ENCODE data around the gene CYP39A1. TPM values are rescaled to one million over a fixed set of nuclear protein-coding genes. Genes with fewer than 3 reads are reported as not detected.

Gene CYP39A1, protein sequence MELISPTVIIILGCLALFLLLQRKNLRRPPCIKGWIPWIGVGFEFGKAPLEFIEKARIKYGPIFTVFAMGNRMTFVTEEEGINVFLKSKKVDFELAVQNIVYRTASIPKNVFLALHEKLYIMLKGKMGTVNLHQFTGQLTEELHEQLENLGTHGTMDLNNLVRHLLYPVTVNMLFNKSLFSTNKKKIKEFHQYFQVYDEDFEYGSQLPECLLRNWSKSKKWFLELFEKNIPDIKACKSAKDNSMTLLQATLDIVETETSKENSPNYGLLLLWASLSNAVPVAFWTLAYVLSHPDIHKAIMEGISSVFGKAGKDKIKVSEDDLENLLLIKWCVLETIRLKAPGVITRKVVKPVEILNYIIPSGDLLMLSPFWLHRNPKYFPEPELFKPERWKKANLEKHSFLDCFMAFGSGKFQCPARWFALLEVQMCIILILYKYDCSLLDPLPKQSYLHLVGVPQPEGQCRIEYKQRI
- polyA plus RNA-seq (2013, experiment 1 of 2): 1.5 TPM
- polyA plus RNA-seq (2013, experiment 2 of 2): 1.0 TPM

DNA sequence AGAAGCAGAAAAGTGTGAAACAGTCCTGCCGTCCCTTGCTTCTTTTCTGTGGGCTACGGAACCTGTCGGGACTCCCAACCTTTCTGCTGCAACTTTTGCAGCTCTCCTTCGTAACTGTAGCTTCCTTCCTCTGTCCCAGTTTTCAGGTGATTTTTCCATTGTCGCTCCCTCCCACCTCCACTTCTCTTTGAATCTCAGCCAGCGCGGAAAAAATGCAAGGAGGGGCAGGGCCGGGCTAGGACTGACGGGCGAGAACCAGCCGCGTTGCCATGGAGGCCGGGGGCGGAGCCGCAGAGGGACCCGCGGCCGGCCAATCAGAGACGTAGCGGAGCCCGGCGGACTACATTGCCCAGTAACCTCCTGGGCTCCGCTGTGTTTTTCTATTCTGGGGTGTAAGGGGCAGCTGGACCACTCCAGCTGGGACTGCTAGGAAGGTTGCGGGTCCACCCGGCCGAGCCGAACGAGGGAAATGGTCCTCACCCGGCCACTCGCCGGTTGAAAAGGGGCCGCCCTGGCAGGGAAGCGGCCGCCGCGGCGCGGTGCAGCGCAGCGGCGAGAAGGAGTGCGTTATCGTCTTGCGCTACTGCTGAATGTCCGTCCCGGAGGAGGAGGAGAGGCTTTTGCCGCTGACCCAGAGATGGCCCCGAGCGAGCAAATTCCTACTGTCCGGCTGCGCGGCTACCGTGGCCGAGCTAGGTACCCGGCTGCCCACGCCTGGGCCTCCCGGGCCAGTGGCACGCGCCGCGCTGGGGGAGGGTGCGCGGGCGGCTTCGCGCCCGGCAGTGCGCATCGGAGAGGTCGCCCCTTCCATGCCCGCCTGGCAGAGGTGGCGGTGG lies at the start of gene CYP39A1, which contains the start of gene SLC25A27:
TSS of gene CYP39A1 (minus strand) at position 216 of the 836 bp plus-strand sequence. CDS start 236 bp downstream, outside the sequence.
TSS of gene SLC25A27 (plus strand) at position 373 of the 836 bp plus-strand sequence. CDS start at position 591, 218 bp downstream.
- no peak within 1 kb of the TSS for H3K23ac ChIP-seq (ENCODE audit: low read length)
- no peak within 1 kb of the TSS for H4K8ac ChIP-seq (ENCODE audit: low read depth, low read length)
- H3K36me3 ChIP-seq (ENCODE audit: control insufficient read depth, insufficient read depth, low read length): no peaks in the 10 kb centered on the region
- H4K5ac ChIP-seq (ENCODE audit: low read length): no peak within 1 kb of the TSS
- no peaks in the 10 kb centered on the region for H3K79me1 ChIP-seq (ENCODE audit: low read length)
- no peak within 1 kb of the TSS for H2AK5ac ChIP-seq (ENCODE audit: low read length)
- no peak within 1 kb of the TSS for H2BK120ac ChIP-seq (ENCODE audit: low read depth, low read length)
- no peak within 1 kb of the TSS for H3K27ac ChIP-seq (ENCODE audit: low read depth, low read length)
- no peaks in the 10 kb centered on the region for H3K27me3 ChIP-seq (ENCODE audit: insufficient read depth, low read length, poor library complexity)
- H3K4me3 ChIP-seq (ENCODE audit: low read length): peak within 1 kb of the TSS; percentile 97
- H2BK15ac ChIP-seq (replicated peaks; ENCODE audit: low read depth): no peak within 1 kb of the TSS
- WGBS (ENCODE audit: extremely low coverage, insufficient coverage, low lambda C conversion rate): no CpG with 5 or more reads among the region's 72 CpGs
- peak; percentile 96 for DNase-seq
- no peak within 1 kb of the TSS for H3K4ac ChIP-seq (ENCODE audit: low read depth, low read length)
- H3K9ac ChIP-seq (ENCODE audit: low read length): peak within 1 kb of the TSS; percentile 70
- peak within 1 kb of the TSS; percentile 93 for H3K4me2 ChIP-seq (ENCODE audit: low read length)
- H3K56ac ChIP-seq (ENCODE audit: low read length): peak within 1 kb of the TSS; percentile 77
- H3K79me2 ChIP-seq (ENCODE audit: control insufficient read depth, insufficient read depth, low read length): no peaks in the 10 kb centered on the region
- H3K18ac ChIP-seq (ENCODE audit: low read length): no peak within 1 kb of the TSS
- H2BK5ac ChIP-seq (ENCODE audit: low read length): no peak within 1 kb of the TSS
- no peaks in the 10 kb centered on the region for H3K4me1 ChIP-seq (ENCODE audit: control insufficient read depth, low read depth, low read length)

DNA sequence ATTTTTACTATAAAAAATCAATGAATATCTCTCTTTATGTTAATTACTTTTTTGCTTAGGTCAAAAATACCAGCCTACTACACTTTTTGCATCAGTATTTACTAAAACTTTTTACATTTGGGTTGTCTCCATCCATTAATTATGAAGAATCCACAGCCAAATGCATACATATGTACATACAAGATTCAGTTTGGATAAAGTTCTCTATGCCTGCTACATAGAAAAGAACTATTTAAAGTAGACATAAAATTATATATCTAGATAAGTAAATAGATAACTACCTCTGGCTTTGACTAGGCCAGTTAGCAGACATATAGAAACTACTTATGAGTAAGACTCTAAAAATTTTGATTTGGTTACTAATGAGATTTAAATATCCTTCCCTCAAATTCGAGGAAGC lies 47.4 kb upstream of the CYP39A1 start:
- WGBS (ENCODE audit: extremely low coverage, insufficient coverage, low lambda C conversion rate): no CpG with 5 or more reads among the region's 1 CpG
- H4K5ac ChIP-seq (ENCODE audit: low read length): no peak overlapping the region
- no peak overlapping the region for H4K8ac ChIP-seq (ENCODE audit: low read depth, low read length)
- no peak overlapping the region for H3K9ac ChIP-seq (ENCODE audit: low read length)
- no peak overlapping the region for H3K4ac ChIP-seq (ENCODE audit: low read depth, low read length)
- H3K27me3 ChIP-seq (ENCODE audit: insufficient read depth, low read length, poor library complexity): no peaks in the 10 kb centered on the region
- no peak overlapping the region for H3K18ac ChIP-seq (ENCODE audit: low read length)
- H2BK15ac ChIP-seq (replicated peaks; ENCODE audit: low read depth): no peak overlapping the region
- no peak overlapping the region for H3K27ac ChIP-seq (ENCODE audit: low read depth, low read length)
- H3K4me1 ChIP-seq (ENCODE audit: control insufficient read depth, low read depth, low read length): no peaks in the 10 kb centered on the region
- no peak overlapping the region for H2BK120ac ChIP-seq (ENCODE audit: low read depth, low read length)
- H3K36me3 ChIP-seq (ENCODE audit: control insufficient read depth, insufficient read depth, low read length): no peaks in the 10 kb centered on the region
- H3K56ac ChIP-seq (ENCODE audit: low read length): no peak overlapping the region
- H3K79me1 ChIP-seq (ENCODE audit: low read length): no peaks in the 10 kb centered on the region
- H2BK5ac ChIP-seq (ENCODE audit: low read length): no peak overlapping the region
- DNase-seq: no peak
- H2AK5ac ChIP-seq (ENCODE audit: low read length): no peak overlapping the region
- no peak overlapping the region for H3K23ac ChIP-seq (ENCODE audit: low read length)
- H3K79me2 ChIP-seq (ENCODE audit: control insufficient read depth, insufficient read depth, low read length): no peaks in the 10 kb centered on the region
- no peak overlapping the region for H3K4me3 ChIP-seq (ENCODE audit: low read length)
- H3K4me2 ChIP-seq (ENCODE audit: low read length): no peak overlapping the region

- Histone ChIP-seq H2BK15ac (replicated peaks; ENCODE audit: low read depth) (no peak overlapping the region), H2AK5ac (ENCODE audit: low read length) (no peak overlapping the region), H2BK120ac (ENCODE audit: low read depth, low read length) (no peak overlapping the region), H2BK5ac (ENCODE audit: low read length) (no peak overlapping the region), H3K79me2 (ENCODE audit: control insufficient read depth, insufficient read depth, low read length) (no peaks in the 10 kb centered on the region), H3K9ac (ENCODE audit: low read length) (no peak overlapping the region), H3K36me3 (ENCODE audit: control insufficient read depth, insufficient read depth, low read length) (no peaks in the 10 kb centered on the region), H4K5ac (ENCODE audit: low read length) (no peak overlapping the region), H3K79me1 (ENCODE audit: low read length) (no peaks in the 10 kb centered on the region), H3K56ac (ENCODE audit: low read length) (no peak overlapping the region), H3K27ac (ENCODE audit: low read depth, low read length) (no peak overlapping the region), H3K23ac (ENCODE audit: low read length) (no peak overlapping the region), H4K8ac (ENCODE audit: low read depth, low read length) (no peak overlapping the region), H3K18ac (ENCODE audit: low read length) (no peak overlapping the region), H3K4me2 (ENCODE audit: low read length) (no peak overlapping the region), H3K4ac (ENCODE audit: low read depth, low read length) (no peak overlapping the region), H3K4me1 (ENCODE audit: control insufficient read depth, low read depth, low read length) (no peaks in the 10 kb centered on the region), H3K27me3 (ENCODE audit: insufficient read depth, low read length, poor library complexity) (no peaks in the 10 kb centered on the region), H3K4me3 (ENCODE audit: low read length) (no peak overlapping the region)
- no CpG with 5 or more reads among the region's 1 CpG for WGBS (ENCODE audit: extremely low coverage, insufficient coverage, low lambda C conversion rate)
- no peak for DNase-seq
These were observed 38.4 kb upstream of the CYP39A1 start for GRCh38 chr6:46690911-46691451.

GRCh38 chr6:46690141-46690755 lies 37.6 kb upstream of the CYP39A1 start:
- Histone ChIP-seq H3K56ac (ENCODE audit: low read length) (no peak overlapping the region), H3K4ac (ENCODE audit: low read depth, low read length) (no peak overlapping the region), H3K79me2 (ENCODE audit: control insufficient read depth, insufficient read depth, low read length) (no peaks in the 10 kb centered on the region), H3K23ac (ENCODE audit: low read length) (no peak overlapping the region), H4K5ac (ENCODE audit: low read length) (no peak overlapping the region), H3K36me3 (ENCODE audit: control insufficient read depth, insufficient read depth, low read length) (no peaks in the 10 kb centered on the region), H3K79me1 (ENCODE audit: low read length) (no peaks in the 10 kb centered on the region), H2BK5ac (ENCODE audit: low read length) (no peak overlapping the region), H2BK120ac (ENCODE audit: low read depth, low read length) (no peak overlapping the region), H3K4me1 (ENCODE audit: control insufficient read depth, low read depth, low read length) (no peaks in the 10 kb centered on the region), H3K9ac (ENCODE audit: low read length) (no peak overlapping the region), H3K4me2 (ENCODE audit: low read length) (no peak overlapping the region), H3K4me3 (ENCODE audit: low read length) (no peak overlapping the region), H4K8ac (ENCODE audit: low read depth, low read length) (no peak overlapping the region), H2AK5ac (ENCODE audit: low read length) (no peak overlapping the region), H3K18ac (ENCODE audit: low read length) (no peak overlapping the region), H3K27me3 (ENCODE audit: insufficient read depth, low read length, poor library complexity) (no peaks in the 10 kb centered on the region), H3K27ac (ENCODE audit: low read depth, low read length) (no peak overlapping the region), H2BK15ac (replicated peaks; ENCODE audit: low read depth) (no peak overlapping the region)
- WGBS (ENCODE audit: extremely low coverage, insufficient coverage, low lambda C conversion rate): no CpG with 5 or more reads among the region's 2 CpGs
- DNase-seq: no peak

DNA sequence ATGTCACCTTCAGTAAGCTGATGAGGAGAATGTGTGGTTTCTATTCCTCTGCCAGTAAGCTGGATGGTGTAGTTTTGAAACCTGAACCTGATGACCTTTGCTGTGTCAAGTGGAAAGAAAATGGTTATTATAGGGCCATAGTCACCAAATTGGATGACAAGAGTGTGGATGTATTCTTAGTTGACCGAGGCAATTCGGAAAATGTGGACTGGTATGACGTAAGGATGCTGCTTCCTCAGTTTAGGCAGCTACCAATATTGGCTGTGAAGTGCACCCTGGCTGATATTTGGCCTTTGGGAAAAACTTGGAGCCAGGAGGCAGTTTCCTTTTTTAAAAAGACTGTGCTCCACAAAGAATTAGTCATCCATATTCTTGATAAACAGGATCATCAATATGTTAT lies 37.0 kb upstream of the CYP39A1 start:
- H3K4ac ChIP-seq (ENCODE audit: low read depth, low read length): no peak overlapping the region
- no peak for DNase-seq

More for the DNA sequence above, 37.0 kb upstream of the CYP39A1 start:
- Histone ChIP-seq H4K8ac (ENCODE audit: low read depth, low read length) (no peak overlapping the region), H3K27me3 (ENCODE audit: insufficient read depth, low read length, poor library complexity) (no peaks in the 10 kb centered on the region), H2BK15ac (replicated peaks; ENCODE audit: low read depth) (no peak overlapping the region), H2BK5ac (ENCODE audit: low read length) (no peak overlapping the region), H3K79me1 (ENCODE audit: low read length) (no peaks in the 10 kb centered on the region), H3K4me3 (ENCODE audit: low read length) (no peak overlapping the region), H3K23ac (ENCODE audit: low read length) (no peak overlapping the region), H3K79me2 (ENCODE audit: control insufficient read depth, insufficient read depth, low read length) (no peaks in the 10 kb centered on the region), H3K36me3 (ENCODE audit: control insufficient read depth, insufficient read depth, low read length) (no peaks in the 10 kb centered on the region), H3K56ac (ENCODE audit: low read length) (no peak overlapping the region), H3K4me1 (ENCODE audit: control insufficient read depth, low read depth, low read length) (no peaks in the 10 kb centered on the region), H3K27ac (ENCODE audit: low read depth, low read length) (no peak overlapping the region), H2AK5ac (ENCODE audit: low read length) (no peak overlapping the region), H2BK120ac (ENCODE audit: low read depth, low read length) (no peak overlapping the region), H3K4me2 (ENCODE audit: low read length) (no peak overlapping the region), H3K9ac (ENCODE audit: low read length) (no peak overlapping the region), H3K18ac (ENCODE audit: low read length) (no peak overlapping the region), H4K5ac (ENCODE audit: low read length) (no peak overlapping the region)
- WGBS (ENCODE audit: extremely low coverage, insufficient coverage, low lambda C conversion rate): no CpG with 5 or more reads among the region's 3 CpGs
